ENCODE results near the gene FCAMR.

Gene FCAMR

DNA sequence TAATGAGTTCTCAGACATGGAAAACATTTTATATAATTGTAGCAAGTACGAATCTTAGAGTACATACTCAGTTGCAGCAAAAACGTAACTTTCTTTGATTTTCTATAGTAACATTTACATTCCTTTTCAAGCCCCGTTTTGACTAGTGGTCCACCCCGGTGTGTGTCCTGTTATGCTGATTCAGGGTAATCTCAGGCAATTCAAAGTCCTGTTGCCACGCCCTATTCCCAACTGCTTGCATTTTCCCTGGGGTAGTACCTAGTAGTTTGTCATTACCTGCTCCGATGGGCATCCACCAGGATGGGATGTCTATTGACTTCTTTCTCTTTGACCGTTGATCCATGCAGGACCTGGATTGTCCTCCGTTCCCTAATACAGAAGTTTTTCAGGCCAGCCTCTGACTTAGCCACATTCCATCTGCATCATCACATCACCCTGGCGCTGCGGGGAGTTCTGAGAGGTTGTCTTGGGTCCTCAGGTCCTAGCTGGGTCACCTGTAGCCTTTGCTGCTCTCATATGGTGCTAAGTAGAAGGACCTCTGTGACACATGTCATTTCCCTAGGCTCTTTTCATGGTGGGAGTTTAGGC, 15.0 kb upstream of the FCAMR start:
- Histone ChIP-seq H4K20me1 (ENCODE audit: insufficient read depth, low read length) (no peaks in the 10 kb centered on the region), H3K9me3 (ENCODE audit: insufficient read depth, low read length) (no peaks in the 10 kb centered on the region), H3K4me1 (ENCODE audit: low read length) (peaks cover 26% of the 10 kb centered on the region), H3K36me3 (replicated peaks; ENCODE audit: low read depth, low read length) (no peaks in the 10 kb centered on the region), H3K27me3 (ENCODE audit: low read depth, low read length) (peaks cover 16% of the 10 kb centered on the region), H3K9ac (ENCODE audit: low read length) (no peak overlapping the region), H3K27ac (ENCODE audit: low read length) (no peak overlapping the region), H3K4me3 (ENCODE audit: low read length) (no peak overlapping the region), H2AFZ (ENCODE audit: low read depth, low read length) (no peak overlapping the region), H3K4me2 (ENCODE audit: low read length) (no peak overlapping the region), H3K79me2 (ENCODE audit: low read length) (no peaks in the 10 kb centered on the region)
- no peak for TF ChIP-seq EZH2phosphoT487 (IDR thresholded peaks at IDR 0.05; ENCODE audit: low read depth)
- TF ChIP-seq, protein P1, sequence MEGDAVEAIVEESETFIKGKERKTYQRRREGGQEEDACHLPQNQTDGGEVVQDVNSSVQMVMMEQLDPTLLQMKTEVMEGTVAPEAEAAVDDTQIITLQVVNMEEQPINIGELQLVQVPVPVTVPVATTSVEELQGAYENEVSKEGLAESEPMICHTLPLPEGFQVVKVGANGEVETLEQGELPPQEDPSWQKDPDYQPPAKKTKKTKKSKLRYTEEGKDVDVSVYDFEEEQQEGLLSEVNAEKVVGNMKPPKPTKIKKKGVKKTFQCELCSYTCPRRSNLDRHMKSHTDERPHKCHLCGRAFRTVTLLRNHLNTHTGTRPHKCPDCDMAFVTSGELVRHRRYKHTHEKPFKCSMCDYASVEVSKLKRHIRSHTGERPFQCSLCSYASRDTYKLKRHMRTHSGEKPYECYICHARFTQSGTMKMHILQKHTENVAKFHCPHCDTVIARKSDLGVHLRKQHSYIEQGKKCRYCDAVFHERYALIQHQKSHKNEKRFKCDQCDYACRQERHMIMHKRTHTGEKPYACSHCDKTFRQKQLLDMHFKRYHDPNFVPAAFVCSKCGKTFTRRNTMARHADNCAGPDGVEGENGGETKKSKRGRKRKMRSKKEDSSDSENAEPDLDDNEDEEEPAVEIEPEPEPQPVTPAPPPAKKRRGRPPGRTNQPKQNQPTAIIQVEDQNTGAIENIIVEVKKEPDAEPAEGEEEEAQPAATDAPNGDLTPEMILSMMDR (IDR thresholded peaks at IDR 0.05; ENCODE audit: low read depth, low read length): no peak

DNA sequence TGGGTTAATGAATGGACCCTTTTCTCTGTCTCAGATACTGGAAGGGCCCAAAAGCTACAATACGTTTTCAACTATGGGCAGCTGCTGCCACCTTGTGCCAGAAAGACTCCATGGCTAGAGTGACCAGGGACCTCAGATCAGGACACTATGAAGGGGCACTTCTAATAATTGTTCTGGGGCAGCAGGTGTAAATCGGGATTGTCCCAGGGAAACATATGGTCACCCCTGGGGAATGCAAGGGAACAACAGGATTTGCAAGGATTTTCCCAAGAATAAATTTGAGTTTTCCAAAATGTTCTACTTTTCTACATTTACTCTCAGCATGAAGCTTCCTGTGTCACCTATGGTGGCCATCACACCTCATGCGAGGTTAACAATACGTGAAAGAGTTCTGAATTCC, 12.0 kb upstream of the FCAMR start:
- Histone ChIP-seq H4K20me1 (ENCODE audit: insufficient read depth, low read length) (no peaks in the 10 kb centered on the region), H3K27me3 (ENCODE audit: low read depth, low read length) (peaks cover 12% of the 10 kb centered on the region), H3K9ac (ENCODE audit: low read length) (no peak overlapping the region), H3K36me3 (replicated peaks; ENCODE audit: low read depth, low read length) (no peaks in the 10 kb centered on the region), H2AFZ (ENCODE audit: low read depth, low read length) (no peak overlapping the region), H3K4me2 (ENCODE audit: low read length) (no peak overlapping the region), H3K27ac (ENCODE audit: low read length) (no peak overlapping the region), H3K79me2 (ENCODE audit: low read length) (no peaks in the 10 kb centered on the region), H3K4me3 (ENCODE audit: low read length) (no peak overlapping the region), H3K4me1 (ENCODE audit: low read length) (peaks cover 40% of the 10 kb centered on the region), H3K9me3 (ENCODE audit: insufficient read depth, low read length) (no peaks in the 10 kb centered on the region)
- TF ChIP-seq EZH2phosphoT487 (IDR thresholded peaks at IDR 0.05; ENCODE audit: low read depth): no peak
- TF ChIP-seq, protein P1 (IDR thresholded peaks at IDR 0.05; ENCODE audit: low read depth, low read length): peak; percentile 99

DNA sequence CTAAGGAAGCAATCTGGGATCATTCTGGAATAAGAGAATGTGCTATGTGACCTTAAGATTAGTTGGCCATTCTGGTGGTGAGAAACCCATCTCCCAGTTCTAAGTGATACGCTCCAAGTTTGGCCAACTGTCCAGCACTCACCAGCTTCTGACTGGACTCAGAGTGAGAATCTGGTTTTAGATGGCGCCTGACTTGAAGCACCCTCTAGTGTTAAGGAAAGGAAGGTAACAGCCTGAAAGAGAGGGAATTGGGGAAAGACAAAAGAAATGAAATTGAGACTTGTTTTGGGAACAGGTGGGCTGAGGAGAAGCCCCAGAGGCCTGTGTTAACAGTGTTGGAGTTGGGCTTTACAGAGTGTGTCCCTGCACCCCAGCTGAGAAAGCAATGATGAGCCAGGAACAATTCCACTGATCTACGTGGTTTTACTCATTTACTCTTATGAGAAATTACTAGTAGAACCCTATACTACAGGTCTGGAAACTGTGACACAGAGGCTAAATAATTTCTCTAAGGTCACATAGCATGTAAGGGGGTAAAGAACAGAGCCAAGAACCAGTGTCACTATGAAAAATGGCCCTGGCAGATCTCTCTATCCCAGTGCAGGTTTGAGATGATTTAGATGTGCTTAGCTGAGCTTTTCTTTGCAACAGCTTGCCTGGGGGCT, 9.3 kb upstream of the FCAMR start:
- no peak for TF ChIP-seq EZH2phosphoT487 (IDR thresholded peaks at IDR 0.05; ENCODE audit: low read depth)
- TF ChIP-seq, protein P1 (IDR thresholded peaks at IDR 0.05; ENCODE audit: low read depth, low read length): peak; percentile 97
- H3K4me3 ChIP-seq (ENCODE audit: low read length): no peak overlapping the region
- H4K20me1 ChIP-seq (ENCODE audit: insufficient read depth, low read length): no peaks in the 10 kb centered on the region
- H3K27ac ChIP-seq (ENCODE audit: low read length): no peak overlapping the region
- H3K4me2 ChIP-seq (ENCODE audit: low read length): peak overlapping the region; percentile 35
- no peaks in the 10 kb centered on the region for H3K79me2 ChIP-seq (ENCODE audit: low read length)
- H2AFZ ChIP-seq (ENCODE audit: low read depth, low read length): peak overlapping the region; percentile 71
- no peaks in the 10 kb centered on the region for H3K9me3 ChIP-seq (ENCODE audit: insufficient read depth, low read length)
- H3K36me3 ChIP-seq (replicated peaks; ENCODE audit: low read depth, low read length): no peaks in the 10 kb centered on the region
- peak overlapping the region; percentile 42; the same call in 1 of the 2 replicates for H3K9ac ChIP-seq (ENCODE audit: low read length)
- H3K27me3 ChIP-seq (ENCODE audit: low read depth, low read length): peaks cover 12% of the 10 kb centered on the region
- peaks cover 44% of the 10 kb centered on the region for H3K4me1 ChIP-seq (ENCODE audit: low read length)

DNA sequence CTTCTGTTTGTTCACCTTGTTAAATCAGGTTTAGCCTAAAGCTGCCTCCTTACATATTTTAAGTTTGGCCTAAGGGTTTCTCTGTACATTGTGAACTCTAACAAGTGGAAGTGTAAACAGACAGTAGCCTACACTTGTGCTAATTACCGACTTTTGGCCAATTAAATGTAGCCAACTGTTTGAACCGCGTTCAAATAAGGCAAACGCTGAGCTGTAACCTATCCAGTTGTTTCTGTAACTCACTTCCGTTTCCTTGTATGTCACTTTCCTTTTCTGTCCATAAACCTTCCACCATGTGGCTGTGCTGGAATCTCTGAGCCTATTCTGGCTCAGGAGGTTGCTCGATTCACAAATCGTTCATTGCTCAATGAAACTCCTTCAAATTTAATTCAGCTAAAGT, 8.0 kb upstream of the FCAMR start:
- no peak overlapping the region for H3K9ac ChIP-seq (ENCODE audit: low read length)
- no peaks in the 10 kb centered on the region for H4K20me1 ChIP-seq (ENCODE audit: insufficient read depth, low read length)
- no peaks in the 10 kb centered on the region for H3K79me2 ChIP-seq (ENCODE audit: low read length)
- no peaks in the 10 kb centered on the region for H3K9me3 ChIP-seq (ENCODE audit: insufficient read depth, low read length)
- H3K4me3 ChIP-seq (ENCODE audit: low read length): no peak overlapping the region
- no peak overlapping the region for H3K4me2 ChIP-seq (ENCODE audit: low read length)
- no peaks in the 10 kb centered on the region for H3K36me3 ChIP-seq (replicated peaks; ENCODE audit: low read depth, low read length)
- peaks cover 5% of the 10 kb centered on the region for H3K27me3 ChIP-seq (ENCODE audit: low read depth, low read length)
- peaks cover 56% of the 10 kb centered on the region for H3K4me1 ChIP-seq (ENCODE audit: low read length)
- no peak overlapping the region for H2AFZ ChIP-seq (ENCODE audit: low read depth, low read length)
- no peak for TF ChIP-seq EZH2phosphoT487 (IDR thresholded peaks at IDR 0.05; ENCODE audit: low read depth)
- TF ChIP-seq, protein P1 (IDR thresholded peaks at IDR 0.05; ENCODE audit: low read depth, low read length): no peak
- H3K27ac ChIP-seq (ENCODE audit: low read length): no peak overlapping the region
